ENCODE results near the gene NUDT14.

Gene NUDT14

GRCh38 chr14:105218611-105219010 is 37.5 kb upstream of the NUDT14 start:
- no peak for DNase-seq (ENCODE audit: low read depth)
- no peak for TF ChIP-seq CTCF (conservative IDR thresholded peaks at IDR 0.05; ENCODE audit: low read length)
- H3K4me3 ChIP-seq (ENCODE audit: low read length), result no peak overlapping the region

- no peak for TF ChIP-seq CTCF (conservative IDR thresholded peaks at IDR 0.05; ENCODE audit: low read length)
Observed at GRCh38 chr14:105217774-105218173, 36.7 kb upstream of the NUDT14 start.

GRCh38 chr14:105216490-105217247 is 35.6 kb upstream of the NUDT14 start:
- TF ChIP-seq CTCF (conservative IDR thresholded peaks at IDR 0.05; ENCODE audit: low read length), result no peak
- no peak for DNase-seq (ENCODE audit: low read depth)
- no peak overlapping the region for H3K4me3 ChIP-seq (ENCODE audit: low read length)

More at GRCh38 chr14:105217774-105218173, 36.7 kb upstream of the NUDT14 start:
- DNase-seq (ENCODE audit: low read depth), result no peak
- no peak overlapping the region for H3K4me3 ChIP-seq (ENCODE audit: low read length)

- no peak for DNase-seq (ENCODE audit: low read depth)
- no peak for TF ChIP-seq CTCF (conservative IDR thresholded peaks at IDR 0.05; ENCODE audit: low read length)
- no peak overlapping the region for H3K4me3 ChIP-seq (ENCODE audit: low read length)
Observed at GRCh38 chr14:105215602-105216001, 34.5 kb upstream of the NUDT14 start.

GRCh38 chr14:105214324-105214915 is 33.3 kb upstream of the NUDT14 start:
- no peak overlapping the region for H3K4me3 ChIP-seq (ENCODE audit: low read length)
- TF ChIP-seq CTCF (conservative IDR thresholded peaks at IDR 0.05; ENCODE audit: low read length), result no peak
- DNase-seq (ENCODE audit: low read depth), result no peak

GRCh38 chr14:105213361-105213760 is 32.2 kb upstream of the NUDT14 start:
- no peak overlapping the region for H3K4me3 ChIP-seq (ENCODE audit: low read length)
- no peak for DNase-seq (ENCODE audit: low read depth)
- no peak for TF ChIP-seq CTCF (conservative IDR thresholded peaks at IDR 0.05; ENCODE audit: low read length)
